Measurements from ENCODE around the gene TMEM74B. TPM values are rescaled to one million over a fixed set of nuclear protein-coding genes. Genes with fewer than 3 reads are reported as not detected.

The TMEM74B gene
- total RNA-seq, 1 experiment from 2014 or later = 4.9 TPM

GRCh38 chr20:1177680-1178079 is 7.1 kb downstream of the TMEM74B start:
- peak; percentile 53; the same call in 2 of the 3 replicates for TF ChIP-seq CTCF (conservative IDR thresholded peaks at IDR 0.05)
- H3K4me1 Mint-ChIP-seq = peaks cover 7 to 14% of the 10 kb centered on the region in 2 experiments
- Histone ChIP-seq H3K14ac (ENCODE audit: insufficient read depth, low read length) (no peak overlapping the region), H3T11ph (ENCODE audit: low read length) (no peak overlapping the region), H3K9me3 (ENCODE audit: control insufficient read depth, low read depth, low read length) (no peaks in the 10 kb centered on the region), H3K79me1 (ENCODE audit: insufficient read depth, low read depth, low read length, poor library complexity, severe bottlenecking) (no peaks in the 10 kb centered on the region), H4K5ac (ENCODE audit: insufficient read length, low read depth, low read length) (no peak overlapping the region), H3K18ac (ENCODE audit: insufficient read length, low read depth, low read length) (no peak overlapping the region), H2BK15ac (ENCODE audit: low read depth, low read length) (no peak overlapping the region), H3K23me2 (ENCODE audit: insufficient read length, low read depth, low read length, poor library complexity, severe bottlenecking) (no peaks in the 10 kb centered on the region), H3K9ac (ENCODE audit: extremely low read depth, insufficient read length, low read length) (no peak overlapping the region), H4K20me1 (ENCODE audit: control insufficient read depth, insufficient read depth, insufficient read length) (no peaks in the 10 kb centered on the region), H3K23ac (ENCODE audit: insufficient read length, low read depth, low read length) (no peak overlapping the region), H2BK12ac (ENCODE audit: insufficient read length, low read depth, low read length) (no peak overlapping the region), H2BK5ac (ENCODE audit: insufficient read length, low read length) (no peak overlapping the region), H3K4ac (ENCODE audit: low read depth, low read length) (no peak overlapping the region), H3K27ac (ENCODE audit: insufficient read length, low read depth, low read length) (no peak overlapping the region), H3K27me3 (ENCODE audit: insufficient read depth, low read length) (no peaks in the 10 kb centered on the region), H2AFZ (ENCODE audit: low read length) (no peak overlapping the region), H2BK20ac (ENCODE audit: low read depth, low read length, poor library complexity, severe bottlenecking) (no peak overlapping the region), H3K4me2 (ENCODE audit: insufficient read depth, insufficient read length, low read length) (no peak overlapping the region), H2BK120ac (ENCODE audit: low read depth, low read length, poor library complexity, severe bottlenecking) (no peak overlapping the region), H4K91ac (ENCODE audit: insufficient read length, low read depth, low read length) (no peak overlapping the region), H3K56ac (ENCODE audit: insufficient read length, low read depth, low read length) (no peak overlapping the region), H2AK5ac (ENCODE audit: insufficient read length, low read length) (no peak overlapping the region), H4K8ac (replicated peaks; ENCODE audit: insufficient read length, low read depth, low read length) (no peak overlapping the region), H3K4me1 (ENCODE audit: insufficient read depth, low read length) (0 out of 2 replicates have a peak, but pooled peaks cover 3% of the 10 kb centered on the region), H3K79me2 (ENCODE audit: insufficient read depth, low read length) (no peaks in the 10 kb centered on the region)
- H3K36me3 Mint-ChIP-seq (ENCODE audit: insufficient read depth in 1 of 3, low read depth in 3 of 3) = peaks cover 1 to 18% (median 4%) of the 10 kb centered on the region in 3 experiments; a peak in 5 of 7 replicates
- WGBS (ENCODE audit: extremely low coverage, insufficient read length, low lambda C conversion rate) = no CpG with 5 or more reads among the region's 5 CpGs
- H3K27ac Mint-ChIP-seq = peak overlapping the region in 1 of 3 experiments; percentile 42; a peak in 1 of 7 replicates
- DNase-seq = peak; percentile 80
- no peaks in the 10 kb centered on the region; a peak in 1 of 5 replicates for H3K9me3 Mint-ChIP-seq
- no peak overlapping the region for H3K4me3 Mint-ChIP-seq
- peaks cover 14% of the 10 kb centered on the region for H3K27me3 Mint-ChIP-seq (ENCODE audit: low read depth)

All from H9 (cell line).